ENCODE data around the gene AGAP1. TPM values are rescaled to one million over a fixed set of nuclear protein-coding genes. Genes with fewer than 3 reads are reported as not detected.

AGAP1 gene
- total RNA-seq, 1 donor from 2014 or later: 33.7 TPM

DNA sequence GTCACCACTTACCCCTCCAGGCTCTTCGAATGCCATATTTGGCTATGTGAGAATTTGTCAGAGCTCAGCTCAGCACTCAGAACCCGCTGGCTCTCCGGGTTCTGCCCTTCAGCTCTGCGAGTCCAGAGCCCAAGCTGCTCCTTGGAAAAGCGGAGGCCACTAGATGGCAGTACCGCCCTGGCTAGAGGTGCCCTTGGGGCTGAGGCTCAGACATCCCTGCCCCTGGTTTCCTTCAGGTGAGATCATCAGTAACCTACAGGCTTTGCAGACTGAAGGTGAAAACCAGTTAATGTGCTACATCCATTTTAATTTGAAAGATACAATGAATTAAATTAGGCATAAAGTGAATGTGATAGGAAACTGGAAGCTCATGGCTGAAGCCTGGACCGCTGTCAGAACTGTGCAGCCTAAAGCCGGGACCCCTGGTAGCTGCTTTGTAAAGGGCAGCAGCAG, 285.6 kb downstream of the AGAP1 start:
- Histone ChIP-seq H3K27me3 (ENCODE audit: control insufficient read depth, insufficient read depth, low read length) (no peaks in the 10 kb centered on the region), H3K36me3 (ENCODE audit: control insufficient read depth, insufficient read depth, low read length) (no peaks in the 10 kb centered on the region), H3K4me3 (ENCODE audit: low read depth, low read length) (no peak overlapping the region)
- TF ChIP-seq CTCF (IDR thresholded peaks at IDR 0.05; ENCODE audit: insufficient read depth, low read length, poor library complexity, severe bottlenecking): peak; percentile 92
- DNase-seq (ENCODE audit: low read depth): peak; percentile 41

- Histone ChIP-seq H3K27me3 (ENCODE audit: control insufficient read depth, insufficient read depth, low read length) (no peaks in the 10 kb centered on the region), H3K36me3 (ENCODE audit: control insufficient read depth, insufficient read depth, low read length) (no peaks in the 10 kb centered on the region), H3K4me3 (ENCODE audit: low read depth, low read length) (no peak overlapping the region)
- TF ChIP-seq CTCF (IDR thresholded peaks at IDR 0.05; ENCODE audit: insufficient read depth, low read length, poor library complexity, severe bottlenecking): no peak
- no peak for DNase-seq (ENCODE audit: low read depth)
These were observed 286.6 kb downstream of the AGAP1 start for GRCh38 chr2:235780401-235780800.

DNA sequence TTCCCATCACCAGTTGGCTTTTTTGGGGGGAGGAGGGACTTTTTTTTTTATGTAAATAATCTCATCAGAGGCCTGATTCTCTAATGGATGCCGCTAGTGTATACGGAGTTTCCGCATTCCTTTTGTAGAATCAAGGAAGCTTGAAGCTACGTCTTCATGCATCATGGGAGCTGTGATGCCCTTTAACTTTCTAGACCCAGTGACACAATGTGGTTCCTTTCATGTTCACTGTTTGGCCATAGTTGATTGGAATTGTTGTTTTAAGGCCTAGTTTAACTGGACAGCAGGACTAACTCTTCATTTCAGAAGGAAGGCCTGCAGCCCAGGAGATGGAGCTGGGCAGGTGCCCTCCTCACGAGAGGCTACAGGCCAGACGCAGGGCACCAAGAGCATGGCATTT, 287.9 kb downstream of the AGAP1 start:
- no peaks in the 10 kb centered on the region for H3K27me3 ChIP-seq (ENCODE audit: control insufficient read depth, insufficient read depth, low read length)
- DNase-seq (ENCODE audit: low read depth): no peak
- no peak for TF ChIP-seq CTCF (IDR thresholded peaks at IDR 0.05; ENCODE audit: insufficient read depth, low read length, poor library complexity, severe bottlenecking)

GRCh38 chr2:235784788-235785187, 290.9 kb downstream of the AGAP1 start:
- DNase-seq (ENCODE audit: low read depth): no peak
- no peak for TF ChIP-seq CTCF (IDR thresholded peaks at IDR 0.05; ENCODE audit: insufficient read depth, low read length, poor library complexity, severe bottlenecking)
- no peaks in the 10 kb centered on the region for H3K36me3 ChIP-seq (ENCODE audit: control insufficient read depth, insufficient read depth, low read length)
- no peaks in the 10 kb centered on the region for H3K27me3 ChIP-seq (ENCODE audit: control insufficient read depth, insufficient read depth, low read length)
- H3K4me3 ChIP-seq (ENCODE audit: low read depth, low read length): no peak overlapping the region

More for the DNA sequence above, 287.9 kb downstream of the AGAP1 start:
- no peak overlapping the region for H3K4me3 ChIP-seq (ENCODE audit: low read depth, low read length)
- no peaks in the 10 kb centered on the region for H3K36me3 ChIP-seq (ENCODE audit: control insufficient read depth, insufficient read depth, low read length)

DNA sequence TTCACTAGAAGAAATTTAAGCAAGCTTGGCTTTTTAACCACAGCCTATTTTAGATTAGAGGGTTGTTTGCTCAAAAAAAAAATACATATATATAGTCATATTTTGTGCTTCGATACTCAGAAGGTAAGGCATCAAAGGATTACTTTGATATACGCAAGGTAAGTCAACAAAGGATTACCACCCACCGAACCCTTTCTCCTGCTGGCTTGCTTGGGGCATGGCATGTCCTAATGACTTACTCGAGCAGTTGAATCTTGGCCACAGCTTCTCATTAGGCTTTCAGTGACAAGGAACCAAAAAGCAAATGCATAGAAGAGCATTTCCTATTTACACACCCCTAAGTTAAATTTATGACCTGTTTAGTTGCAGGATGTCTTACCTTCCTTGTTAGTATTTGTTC, 295.7 kb downstream of the AGAP1 start:
- no peak for DNase-seq (ENCODE audit: low read depth)
- H3K27me3 ChIP-seq (ENCODE audit: control insufficient read depth, insufficient read depth, low read length): no peaks in the 10 kb centered on the region
- no peak for TF ChIP-seq CTCF (IDR thresholded peaks at IDR 0.05; ENCODE audit: insufficient read depth, low read length, poor library complexity, severe bottlenecking)
- no peaks in the 10 kb centered on the region for H3K36me3 ChIP-seq (ENCODE audit: control insufficient read depth, insufficient read depth, low read length)
- no peak overlapping the region for H3K4me3 ChIP-seq (ENCODE audit: low read depth, low read length)

- Histone ChIP-seq H3K36me3 (ENCODE audit: control insufficient read depth, insufficient read depth, low read length) (no peaks in the 10 kb centered on the region), H3K27me3 (ENCODE audit: control insufficient read depth, insufficient read depth, low read length) (no peaks in the 10 kb centered on the region), H3K4me3 (ENCODE audit: low read depth, low read length) (no peak overlapping the region)
- no peak for DNase-seq (ENCODE audit: low read depth)
- TF ChIP-seq CTCF (IDR thresholded peaks at IDR 0.05; ENCODE audit: insufficient read depth, low read length, poor library complexity, severe bottlenecking): peak; percentile 66
These were observed 299.4 kb downstream of the AGAP1 start for GRCh38 chr2:235793163-235793752.
